GM18519 (cell line): ENCODE results near the gene NFU1.

Experiments used
- ATAC-seq: cut with Tn5 transposase; IDR thresholded peaks from one replicate; pipeline ENCODE4 v1.9.1; 2021; ENCODE audit warnings: mild to moderate bottlenecking, moderate library complexity; ENCODE audit not compliant: unreplicated experiment, low FRiP score

NFU1 gene

DNA sequence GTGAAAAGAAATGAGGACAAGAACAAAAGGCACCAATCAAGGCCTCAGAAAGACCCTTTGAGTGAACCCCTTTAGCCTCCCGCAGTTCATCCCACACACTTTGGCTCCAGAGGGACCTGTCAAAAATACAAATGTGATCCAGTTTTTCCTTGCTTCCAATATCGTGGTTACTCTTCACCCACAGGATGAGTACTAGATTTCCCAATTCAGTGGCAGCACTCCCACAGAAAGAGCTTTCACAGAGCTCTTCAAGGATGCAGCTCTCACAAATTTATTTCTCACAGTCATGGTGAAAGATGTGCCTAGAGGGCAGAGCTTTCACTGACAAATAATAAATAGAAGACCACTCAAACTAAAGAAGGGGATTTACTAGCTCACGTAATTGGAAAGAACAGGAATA is 47.2 kb downstream of the NFU1 start:
- ATAC-seq = no peak

DNA sequence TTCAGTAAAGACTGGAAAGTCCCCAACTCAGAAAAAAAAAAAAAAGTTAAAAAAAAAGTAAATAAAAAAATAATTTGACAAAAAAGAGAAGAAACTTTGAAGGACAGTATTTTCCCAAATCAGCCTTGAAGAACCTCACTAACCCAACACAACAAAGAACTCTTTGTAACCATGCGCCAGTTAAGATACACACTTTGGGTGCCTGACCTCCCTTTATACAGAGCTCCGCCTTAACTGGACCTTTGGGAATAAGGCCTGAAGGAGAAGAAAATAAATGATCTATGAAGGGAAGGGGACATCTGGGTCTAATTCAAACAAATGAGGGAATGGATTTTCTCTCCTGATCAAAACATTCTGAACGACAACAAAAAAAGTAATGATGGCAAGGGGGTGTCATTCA is 48.0 kb downstream of the NFU1 start:
- no peak for ATAC-seq

DNA sequence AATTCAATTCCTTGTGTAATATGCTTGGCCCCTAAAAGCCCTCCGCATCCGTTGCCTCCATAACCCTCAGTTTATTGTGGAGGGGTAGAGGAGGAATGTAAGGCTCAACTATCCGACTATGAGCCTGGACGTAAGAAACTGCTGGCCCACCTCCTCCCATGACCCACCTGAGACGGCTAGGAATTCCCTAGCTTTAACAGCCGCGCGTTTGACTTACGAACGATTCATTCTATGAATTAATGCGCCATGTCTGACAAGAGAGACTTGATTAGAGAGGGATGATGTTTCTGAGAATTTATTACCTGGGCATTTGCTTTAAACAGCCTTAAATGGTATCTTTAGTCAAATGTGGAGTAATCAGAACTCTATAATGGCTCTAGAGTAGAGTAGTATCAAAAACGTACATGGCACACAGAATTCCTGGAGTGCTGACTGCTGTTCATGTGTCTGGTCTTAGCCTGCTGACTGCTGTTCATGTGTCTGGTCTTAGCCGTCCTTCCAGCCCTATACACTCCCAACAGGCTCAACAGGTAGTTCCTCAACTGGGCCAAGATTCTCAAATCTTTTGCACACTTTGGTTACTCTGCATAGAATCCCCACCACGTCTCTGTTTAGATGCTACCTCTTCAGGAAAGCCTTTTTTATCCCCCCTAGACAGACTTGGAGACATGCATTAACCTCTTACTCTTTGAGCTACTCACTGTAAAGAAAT is 49.3 kb downstream of the NFU1 start:
- no peak for ATAC-seq

DNA sequence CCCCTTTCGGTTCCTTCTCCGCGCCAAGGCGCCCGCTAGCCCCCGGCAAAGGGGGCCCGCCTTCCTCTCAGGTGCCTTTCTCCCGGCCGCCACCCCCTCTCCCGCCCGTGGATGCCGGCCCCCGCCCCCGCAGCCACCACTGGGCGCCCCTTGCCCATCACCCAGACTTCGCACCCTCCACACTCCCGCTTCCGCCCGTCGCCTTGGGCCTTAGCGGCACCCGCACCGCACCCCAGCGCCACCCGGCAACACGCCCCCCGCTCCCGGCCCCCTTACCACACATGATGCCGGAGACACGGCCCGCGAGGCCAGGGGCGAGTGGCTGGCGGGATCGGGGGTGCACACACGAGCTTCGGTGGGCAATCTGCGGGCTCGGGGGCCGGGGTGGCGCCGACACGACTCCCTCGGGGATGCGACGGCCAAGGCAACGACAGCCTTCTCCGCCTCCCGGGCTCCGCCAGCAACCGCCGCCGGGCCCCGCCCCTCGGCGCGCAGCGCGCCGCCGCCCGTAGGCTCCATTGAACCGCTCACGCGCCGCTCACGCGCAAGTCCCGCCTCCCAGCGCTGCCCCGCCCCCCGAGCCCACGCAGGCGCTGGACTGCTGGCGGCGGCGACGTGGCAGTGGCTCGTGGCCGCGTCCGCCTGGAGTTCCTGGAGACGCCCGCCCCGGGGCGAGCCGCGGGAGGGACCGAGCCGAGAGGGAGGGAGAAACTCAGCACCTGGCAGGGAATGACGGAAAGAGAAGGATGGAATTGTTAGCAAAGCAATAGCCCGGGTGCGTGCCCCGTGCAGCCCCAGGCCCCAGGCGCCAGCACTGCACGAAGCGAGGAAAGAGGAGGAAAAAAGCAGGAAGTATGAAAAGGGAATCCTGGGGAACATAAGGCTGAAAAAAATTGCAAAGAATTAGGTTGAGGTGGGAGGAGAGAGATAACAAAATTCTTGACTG is 50.2 kb downstream of the NFU1 start, which contains the start of gene GFPT1:
Gene GFPT1, minus strand, starts transcription at position 439 of the 946 bp plus-strand sequence. Its CDS starts 156 bp downstream, at position 283.
- peak; percentile 84 for ATAC-seq

DNA sequence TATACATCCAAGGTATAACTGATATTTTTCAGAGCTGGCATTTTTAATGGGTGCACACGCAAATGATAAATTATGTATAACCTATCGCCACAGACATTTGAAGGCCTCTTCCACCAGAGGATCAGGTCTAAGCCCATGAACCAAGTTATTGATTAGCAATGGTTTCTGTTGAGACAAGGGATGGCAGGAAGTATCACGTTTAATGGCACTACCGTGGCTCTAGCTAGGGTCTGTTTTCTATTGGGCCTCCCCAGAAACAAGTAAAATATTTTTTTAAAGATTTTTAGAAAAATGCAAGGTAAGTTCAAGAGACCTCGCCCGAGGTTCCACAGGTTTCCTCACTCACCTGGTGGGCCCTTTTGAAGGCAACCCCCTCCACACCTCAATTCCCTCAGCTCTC is 50.9 kb downstream of the NFU1 start:
- no peak for ATAC-seq

DNA sequence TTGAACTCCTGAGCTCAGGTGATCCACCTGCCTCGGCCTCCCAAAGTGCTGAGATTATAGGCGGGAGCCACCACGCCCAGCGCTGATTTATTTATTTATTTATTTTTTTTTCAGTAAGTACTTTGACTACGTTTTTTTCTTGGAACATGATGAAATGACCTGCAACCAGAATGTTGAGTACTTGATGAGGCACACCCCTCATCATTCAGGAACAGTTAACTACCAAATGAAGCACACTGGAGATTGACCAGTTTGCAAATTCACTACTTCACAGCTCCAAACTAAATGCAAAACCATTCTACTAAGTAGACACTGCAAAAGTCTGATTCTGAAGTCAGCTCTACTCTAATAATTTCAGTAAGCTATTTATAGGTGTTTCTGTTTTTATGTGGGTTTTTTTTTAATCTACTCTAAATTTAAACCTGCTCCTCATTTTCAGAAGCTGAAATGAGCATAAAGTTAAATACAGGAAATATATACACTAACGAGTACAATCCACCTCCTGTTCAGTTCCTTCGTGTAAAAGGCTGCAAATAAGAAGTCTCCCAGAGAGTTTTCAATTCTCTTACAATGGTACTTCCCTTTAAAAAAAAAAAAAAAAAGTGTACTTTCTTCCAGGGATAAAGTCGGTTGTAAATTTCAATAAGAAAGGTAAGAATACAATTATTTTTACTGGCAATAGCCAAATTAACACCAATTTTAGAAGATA is 51.6 kb downstream of the NFU1 start:
- no peak for ATAC-seq

DNA sequence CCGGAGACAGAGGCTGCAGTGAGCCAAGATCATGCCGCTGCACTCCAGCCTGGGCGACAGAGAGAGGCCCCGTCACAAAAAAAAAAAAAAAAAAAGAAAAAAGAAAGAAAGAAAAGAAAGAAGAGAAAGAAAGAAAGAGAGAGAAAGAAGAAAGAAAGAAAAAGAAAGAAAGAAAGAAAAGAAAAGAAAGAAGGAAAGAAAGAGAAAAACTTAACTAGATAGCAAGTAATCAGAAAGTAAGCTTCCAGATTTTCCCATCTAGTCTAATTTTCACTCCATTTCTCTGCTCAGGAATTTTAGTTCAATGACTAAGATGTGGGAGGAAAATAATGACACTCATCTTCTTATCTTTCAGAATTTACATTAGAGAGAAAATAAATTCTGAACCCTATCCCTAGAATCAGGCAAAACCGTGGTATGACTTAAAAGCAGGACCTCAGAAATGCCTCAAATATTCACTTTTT is 52.6 kb downstream of the NFU1 start:
- ATAC-seq = no peak

DNA sequence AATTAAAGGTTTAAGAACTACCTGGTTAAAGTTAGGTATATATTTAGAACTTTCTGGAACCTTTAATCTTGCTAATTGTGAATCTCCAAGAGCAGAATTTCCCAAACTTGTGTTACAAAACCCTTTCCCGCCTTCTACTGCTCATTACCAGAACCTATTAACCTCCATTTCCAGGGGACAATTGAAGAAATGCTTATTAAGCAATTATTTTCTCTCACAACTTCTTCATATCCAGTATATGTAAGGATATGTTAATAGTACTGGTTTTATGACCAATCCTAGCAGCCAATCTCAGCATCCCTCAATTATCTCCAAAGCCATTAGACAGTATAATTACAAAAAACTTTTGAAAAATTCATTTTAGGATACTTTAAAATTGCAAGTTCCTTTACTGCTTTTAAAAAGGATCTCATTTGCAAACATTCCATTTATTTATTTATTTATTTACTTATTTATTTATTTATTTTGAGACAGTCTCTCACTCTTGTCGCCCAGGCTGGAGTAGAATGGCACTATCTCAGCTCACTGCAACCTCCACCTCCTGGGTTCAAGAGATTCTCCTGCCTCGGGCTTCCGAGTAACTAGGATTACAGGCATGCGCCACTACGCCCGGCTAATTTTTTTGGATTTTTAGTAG is 53.9 kb downstream of the NFU1 start:
- no peak for ATAC-seq

DNA sequence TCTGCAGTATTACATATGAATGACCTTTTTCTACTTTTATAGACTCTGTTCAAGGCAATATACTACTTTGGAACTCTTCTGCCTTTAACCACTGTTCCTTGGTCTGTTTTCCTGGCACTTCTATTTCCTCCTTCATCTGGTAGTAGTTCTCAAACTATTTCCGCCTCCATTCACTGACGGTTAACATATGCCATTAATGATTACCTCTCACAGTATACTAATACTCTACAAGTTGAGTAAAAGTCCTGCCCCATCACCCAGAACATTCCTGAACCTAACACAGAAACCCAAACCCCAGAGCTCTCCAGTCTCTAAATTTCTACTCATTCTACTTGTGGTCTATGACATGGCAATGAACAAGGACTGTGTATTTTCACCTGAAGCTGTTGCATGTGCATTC is 54.7 kb downstream of the NFU1 start:
- no peak for ATAC-seq

DNA sequence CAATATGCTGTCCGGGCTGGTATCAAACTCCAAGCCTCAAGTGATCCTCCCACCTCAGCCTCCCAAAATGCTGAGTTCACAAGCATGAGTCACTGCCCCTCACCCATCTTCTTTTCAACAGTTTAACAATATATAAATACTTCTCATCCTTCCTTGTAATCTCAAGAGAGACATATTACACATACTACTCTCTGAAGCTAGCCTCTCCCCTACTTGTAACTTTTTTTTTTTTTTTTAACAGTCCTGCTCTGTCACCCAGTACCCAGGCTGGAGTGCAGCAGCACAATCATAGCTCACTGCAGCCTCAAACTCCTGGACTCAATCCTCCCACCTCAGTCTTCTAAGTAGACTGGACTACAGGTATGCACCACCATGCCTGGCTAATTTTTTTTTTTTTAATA is 55.9 kb downstream of the NFU1 start:
- no peak for ATAC-seq

DNA sequence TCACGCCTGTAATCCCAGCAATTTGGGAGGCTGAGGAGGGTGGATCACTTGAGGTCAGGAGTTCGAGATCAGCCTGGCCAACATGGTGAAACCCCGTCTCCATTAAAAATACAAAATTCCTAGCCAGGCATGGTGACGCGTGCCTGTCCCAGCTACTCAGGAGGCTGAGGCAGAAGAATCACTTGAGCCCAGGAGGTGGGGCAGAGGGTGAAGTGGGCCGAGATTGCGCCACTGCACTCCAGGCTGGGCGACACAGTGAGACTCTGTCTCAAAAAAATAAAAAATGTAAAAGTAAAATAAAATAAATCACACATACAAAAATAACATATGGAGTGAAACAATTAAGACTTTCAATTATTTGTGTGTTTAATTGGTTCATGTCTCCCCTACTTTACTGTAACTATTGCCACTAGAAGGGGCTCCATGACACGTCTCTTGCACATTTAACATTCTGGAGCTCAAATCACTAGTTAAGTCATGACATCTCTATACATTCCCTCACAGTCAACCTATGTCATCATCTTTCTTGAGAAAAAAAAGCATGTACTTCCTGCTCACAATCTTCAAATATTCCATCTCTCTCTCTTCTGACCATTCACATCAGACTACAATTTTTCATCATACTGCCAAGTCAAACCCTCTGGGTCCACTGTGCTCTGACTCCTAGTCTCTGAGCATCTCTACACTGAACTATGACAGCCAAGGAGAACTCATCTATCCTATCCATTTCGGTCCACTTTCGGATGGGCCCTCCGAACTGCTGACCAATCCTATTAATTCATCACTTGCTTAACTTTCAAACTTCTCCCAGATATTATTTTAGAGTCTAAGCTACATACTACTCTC is 56.9 kb downstream of the NFU1 start:
- no peak for ATAC-seq

DNA sequence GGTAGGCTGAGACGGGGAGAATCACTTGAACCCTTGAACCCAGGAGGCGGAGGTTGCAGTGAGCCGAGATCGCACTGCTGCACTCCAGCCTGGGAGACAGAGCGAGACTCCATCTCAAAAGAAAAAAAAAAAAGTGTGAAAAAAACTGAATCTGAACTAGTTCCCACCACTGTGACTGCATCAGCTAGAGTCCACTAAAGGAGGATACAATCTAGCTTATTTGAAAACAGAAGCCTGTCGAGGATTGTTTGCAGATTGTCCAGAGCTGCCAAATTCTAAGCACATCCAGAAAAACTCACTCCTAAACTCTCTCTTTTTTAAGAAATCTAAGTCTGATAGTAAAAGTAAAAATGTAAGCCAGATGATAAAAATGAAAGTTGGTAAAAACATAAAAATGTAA is 60.8 kb downstream of the NFU1 start:
- no peak for ATAC-seq

DNA sequence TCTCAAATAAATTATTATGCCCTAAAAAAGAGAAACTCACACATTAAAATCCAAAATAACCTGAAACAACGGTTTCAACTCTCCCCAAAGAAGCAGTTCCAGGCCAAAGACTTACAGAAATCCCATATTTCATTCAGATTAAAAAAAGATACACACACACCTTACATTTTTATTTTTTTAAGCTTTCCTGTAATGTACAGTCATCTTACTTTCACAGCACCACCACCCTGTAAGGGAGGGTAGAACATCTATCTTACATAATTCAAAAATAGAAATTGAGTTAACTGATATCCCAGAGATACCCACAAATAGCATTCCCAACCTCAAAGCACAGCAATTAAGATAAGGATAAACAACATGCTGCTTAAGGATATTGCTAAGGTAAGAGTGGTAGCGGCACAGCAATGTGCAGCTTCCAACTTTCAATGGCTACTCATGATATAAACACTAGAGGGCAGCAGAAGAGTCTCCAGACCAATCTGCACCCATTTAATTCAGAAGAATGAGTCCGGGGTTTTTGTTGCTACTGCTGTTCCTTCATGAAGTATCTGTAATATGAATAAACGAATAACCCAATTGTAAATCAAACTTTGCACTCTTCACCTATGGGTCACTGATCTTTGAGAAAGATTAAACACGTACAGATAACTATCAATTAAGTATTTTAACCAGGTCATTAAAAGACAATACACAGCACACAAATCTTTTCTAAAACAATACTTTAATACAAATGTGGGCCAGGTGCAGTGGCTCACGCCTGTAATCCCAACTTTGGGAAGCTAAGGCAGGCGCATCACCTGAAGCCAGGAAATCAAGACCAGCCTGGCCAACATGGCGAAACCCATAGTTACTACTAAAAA is 61.5 kb downstream of the NFU1 start:
- ATAC-seq = no peak

DNA sequence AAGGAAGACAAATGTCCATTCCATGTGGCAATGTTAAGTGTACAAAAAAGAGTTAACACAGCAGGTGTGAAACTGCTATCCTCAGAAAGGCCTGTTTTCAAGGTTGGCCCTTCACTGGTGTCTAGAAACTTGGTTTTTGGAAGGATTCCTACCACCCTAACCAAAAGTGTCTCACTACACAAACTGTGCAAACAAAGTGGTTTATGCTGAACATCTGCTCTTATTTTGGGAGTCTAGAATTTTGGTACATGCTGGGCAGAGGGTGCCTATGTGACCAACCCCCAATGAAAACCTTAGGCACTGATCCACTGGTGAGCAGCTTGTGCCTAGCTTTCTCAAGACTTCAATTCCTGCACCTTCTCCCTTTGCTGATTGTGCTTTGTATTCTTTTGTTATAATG is 64.5 kb downstream of the NFU1 start:
- ATAC-seq = no peak

DNA sequence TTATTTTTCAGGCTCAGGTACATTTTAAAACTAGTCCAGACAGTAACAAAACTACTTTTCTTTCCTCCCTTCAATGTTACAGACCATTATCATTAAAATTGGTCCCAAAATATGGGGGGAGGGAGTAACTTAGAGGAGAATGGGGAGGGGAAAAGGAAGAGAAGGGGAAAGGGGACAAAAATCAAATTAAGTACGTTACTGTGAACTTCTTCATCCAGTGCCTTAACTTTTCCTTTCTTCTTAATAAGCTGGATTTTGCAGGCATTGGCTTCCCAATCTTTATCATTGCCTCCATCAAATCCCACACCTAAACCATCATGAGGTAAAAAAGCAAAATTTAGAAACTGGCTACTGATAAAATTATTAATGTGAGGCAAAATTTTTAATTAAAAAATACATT is 67.4 kb downstream of the NFU1 start:
- ATAC-seq = no peak

DNA sequence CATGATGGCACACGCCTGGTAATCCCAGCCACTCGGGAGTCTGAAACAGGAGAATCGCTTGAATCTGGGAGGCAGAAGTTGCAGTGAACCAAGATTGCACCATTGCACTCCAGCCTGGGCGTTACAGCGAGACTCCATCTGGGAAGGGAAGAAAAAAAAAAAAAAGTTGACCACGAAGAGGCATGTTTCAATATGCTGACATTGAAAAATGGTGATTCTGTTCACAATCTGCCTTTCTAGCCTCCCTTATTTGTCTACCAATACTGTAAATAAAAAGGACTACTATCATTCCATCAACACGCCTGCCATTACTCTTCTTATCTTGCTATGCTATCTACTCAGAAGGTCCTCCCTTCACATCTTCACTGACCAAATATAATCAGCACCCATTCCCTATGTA is 68.6 kb downstream of the NFU1 start:
- ATAC-seq = no peak

DNA sequence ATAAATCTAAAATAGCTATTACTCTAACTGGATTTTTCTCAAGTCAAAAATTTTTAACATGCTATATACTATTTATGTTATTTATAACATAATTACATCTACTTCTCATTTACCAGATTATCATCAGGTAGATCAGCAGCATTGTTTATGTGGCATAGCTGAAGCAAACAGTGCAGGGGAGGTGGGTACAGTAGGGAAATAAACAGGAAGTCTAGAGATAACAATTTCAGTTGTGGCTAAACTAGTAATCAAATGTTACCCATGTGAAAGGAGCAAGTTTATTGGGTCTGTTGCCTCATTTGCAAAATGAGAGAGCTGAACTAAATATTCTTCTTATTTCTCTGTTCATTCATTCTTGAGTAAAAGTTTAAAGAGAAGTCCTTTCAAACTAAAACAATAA is 77.9 kb downstream of the NFU1 start:
- ATAC-seq = no peak

DNA sequence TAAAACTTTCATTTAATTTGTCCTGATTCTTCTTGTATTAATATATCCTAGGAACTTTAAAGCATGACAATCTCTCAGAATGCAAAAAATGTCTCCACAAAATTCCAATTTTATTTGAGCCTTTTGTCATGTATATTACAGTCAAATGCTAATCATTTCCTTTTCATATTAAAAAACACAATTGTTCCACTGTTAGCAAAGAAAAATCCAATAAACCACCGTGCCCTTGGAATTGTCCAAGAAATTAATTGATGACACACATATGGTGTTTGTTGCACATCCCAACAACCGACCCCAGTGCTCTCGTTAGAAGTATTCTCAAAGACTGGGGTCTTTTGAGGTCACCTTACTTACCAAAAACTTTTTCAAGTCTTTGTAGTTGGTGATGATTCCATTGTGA is 78.3 kb downstream of the NFU1 start:
- ATAC-seq = no peak

DNA sequence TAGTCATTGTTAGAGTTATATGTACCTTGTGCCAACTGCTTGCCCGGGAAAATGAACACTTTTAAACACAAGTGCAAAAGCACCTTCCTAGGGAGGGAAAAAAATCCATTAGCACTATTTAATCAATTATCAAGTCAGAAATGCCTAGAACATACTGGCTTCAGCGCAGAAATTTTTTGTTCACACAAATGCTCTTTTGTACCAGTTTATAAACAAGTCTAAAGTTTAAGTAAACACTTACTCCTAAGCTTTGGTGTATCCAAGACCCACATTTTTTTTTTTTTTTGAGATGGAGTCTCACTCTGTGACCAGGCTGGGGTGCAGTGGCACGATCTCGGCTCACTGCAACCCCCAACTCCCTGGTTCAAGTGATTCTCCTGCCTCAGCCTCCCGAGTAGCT is 80.8 kb downstream of the NFU1 start:
- ATAC-seq = no peak
